NCI-H146 treated with DMSO at 0.1 percent for 48 hours (cell line): Measurements from ENCODE around the gene TWIST2.

Experiments
- DNase-seq: peaks from one replicate; lab custom pipeline; 2025; ENCODE audit not compliant: unreplicated experiment; lab: John Stamatoyannopoulos, UW

Gene TWIST2

DNA sequence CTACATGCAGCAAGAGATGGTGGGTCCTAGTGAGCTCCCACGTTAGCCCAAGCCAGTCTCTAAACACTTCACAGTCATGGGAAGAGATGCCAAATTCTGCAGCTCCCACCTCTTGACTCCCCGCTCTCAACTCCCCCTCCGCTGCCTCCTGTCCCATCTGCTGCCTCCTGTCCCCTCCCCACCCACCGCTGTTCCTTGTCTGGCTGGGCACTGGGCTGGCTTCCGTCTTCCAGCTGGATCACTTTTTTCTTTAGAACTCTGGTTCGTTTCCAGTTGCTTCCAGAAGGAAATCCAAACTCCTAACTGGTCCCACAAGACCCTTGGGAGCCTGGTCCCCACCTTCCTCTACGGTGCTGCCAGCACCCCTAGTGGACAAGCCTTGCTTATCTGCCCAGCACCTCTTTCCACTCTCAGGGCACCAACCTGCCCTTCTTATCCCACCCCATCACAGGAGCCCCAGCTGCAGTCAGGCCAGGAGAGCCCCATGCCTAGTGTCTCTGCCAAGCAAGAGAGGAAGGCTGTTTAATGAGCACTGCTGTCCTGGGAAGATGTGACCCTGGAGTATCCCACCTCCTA, 12.1 kb upstream of the TWIST2 start:
- DNase-seq, result no peak

DNA sequence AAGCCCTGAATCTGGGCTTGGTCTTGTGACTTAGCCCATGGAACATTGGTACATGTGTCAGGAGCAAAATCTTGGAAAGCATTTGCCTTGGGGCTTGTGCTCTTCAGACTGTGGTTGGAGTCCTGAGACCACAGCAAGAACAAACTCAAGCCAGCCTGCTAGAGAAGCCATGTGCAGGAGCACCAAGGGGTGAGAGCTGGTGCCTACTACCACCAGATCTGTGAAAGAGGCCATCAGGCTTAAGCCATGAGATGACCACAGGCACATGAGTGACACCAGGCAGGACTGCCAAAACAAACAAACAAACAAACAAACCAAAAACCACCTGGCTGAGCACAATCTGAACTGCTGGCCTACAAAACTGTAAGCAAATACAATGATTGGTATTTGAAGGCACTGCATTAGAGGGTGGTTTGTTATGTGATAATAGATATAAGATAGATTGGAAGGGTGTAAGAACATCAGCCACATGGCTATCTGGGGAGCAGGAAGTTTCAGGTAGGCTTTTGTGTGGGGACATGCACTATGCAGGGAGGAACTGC, 9.0 kb upstream of the TWIST2 start:
- no peak for DNase-seq

DNA sequence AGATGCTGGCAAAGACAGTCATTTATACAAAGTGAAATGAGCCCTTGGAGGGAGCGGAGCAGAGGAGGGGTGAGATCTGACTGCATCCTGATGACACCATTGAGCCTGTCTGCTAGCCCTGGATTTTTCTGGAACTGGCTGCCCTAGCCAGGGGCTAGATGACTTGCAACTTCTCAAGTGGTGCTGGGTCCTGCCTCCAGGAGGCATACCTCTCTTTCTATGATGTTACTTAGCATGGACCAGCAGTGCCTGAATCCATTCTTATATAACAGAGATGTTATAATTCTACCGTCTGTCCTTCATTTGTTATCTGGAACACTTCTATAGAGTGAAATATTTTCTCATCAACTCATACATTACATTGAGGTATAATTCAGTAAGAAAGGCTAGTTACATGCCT, 8.5 kb upstream of the TWIST2 start:
- no peak for DNase-seq

DNA sequence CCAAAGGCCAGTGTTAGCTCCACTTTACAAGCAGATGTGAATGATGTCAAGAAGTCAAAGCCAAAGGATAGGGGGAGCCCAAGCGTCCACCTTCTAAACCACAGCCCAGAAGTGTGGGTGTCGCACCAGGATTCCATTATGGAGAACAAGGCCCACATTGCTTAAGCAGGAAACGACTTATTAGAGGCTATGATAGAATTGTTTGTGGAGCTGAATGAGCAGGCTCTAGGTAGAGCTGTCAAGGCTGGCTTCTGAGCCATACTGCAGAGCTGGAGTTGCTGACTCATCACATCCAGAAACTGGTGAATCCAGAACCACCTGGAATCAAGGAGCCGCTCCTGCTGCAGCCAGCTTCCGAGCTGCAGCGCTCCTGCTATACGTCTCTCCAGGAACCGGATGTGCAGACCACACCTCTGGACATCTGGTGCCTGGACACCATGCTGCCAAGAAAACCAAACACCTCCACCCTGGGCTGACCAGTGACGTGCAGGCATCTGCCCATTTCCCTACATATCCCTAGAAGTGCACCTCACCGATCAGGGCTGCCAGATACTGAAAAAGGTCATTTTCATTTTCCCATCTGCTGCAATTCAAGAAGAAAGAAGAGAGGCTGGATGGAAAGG, 6.2 kb upstream of the TWIST2 start:
- DNase-seq, result no peak

DNA sequence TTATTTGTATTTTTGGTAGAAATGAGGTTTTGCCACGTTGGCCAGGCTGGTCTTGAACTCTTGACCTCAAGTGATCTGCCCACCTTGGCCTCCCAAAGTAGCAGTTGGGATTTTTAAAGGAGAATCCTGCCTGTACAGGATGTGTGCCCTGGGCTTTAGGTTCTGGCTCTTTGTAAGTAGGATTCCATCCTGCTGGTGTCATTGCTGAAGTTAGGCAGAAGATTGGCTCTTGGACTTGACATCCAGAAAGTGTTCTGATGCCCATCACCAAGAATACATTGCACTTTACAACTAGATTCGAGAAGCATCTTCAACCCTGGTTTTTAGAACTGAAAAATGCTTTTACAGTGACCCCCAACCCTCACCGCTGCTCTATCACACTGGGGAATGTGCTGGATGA, 4.4 kb upstream of the TWIST2 start:
- DNase-seq, result no peak

DNA sequence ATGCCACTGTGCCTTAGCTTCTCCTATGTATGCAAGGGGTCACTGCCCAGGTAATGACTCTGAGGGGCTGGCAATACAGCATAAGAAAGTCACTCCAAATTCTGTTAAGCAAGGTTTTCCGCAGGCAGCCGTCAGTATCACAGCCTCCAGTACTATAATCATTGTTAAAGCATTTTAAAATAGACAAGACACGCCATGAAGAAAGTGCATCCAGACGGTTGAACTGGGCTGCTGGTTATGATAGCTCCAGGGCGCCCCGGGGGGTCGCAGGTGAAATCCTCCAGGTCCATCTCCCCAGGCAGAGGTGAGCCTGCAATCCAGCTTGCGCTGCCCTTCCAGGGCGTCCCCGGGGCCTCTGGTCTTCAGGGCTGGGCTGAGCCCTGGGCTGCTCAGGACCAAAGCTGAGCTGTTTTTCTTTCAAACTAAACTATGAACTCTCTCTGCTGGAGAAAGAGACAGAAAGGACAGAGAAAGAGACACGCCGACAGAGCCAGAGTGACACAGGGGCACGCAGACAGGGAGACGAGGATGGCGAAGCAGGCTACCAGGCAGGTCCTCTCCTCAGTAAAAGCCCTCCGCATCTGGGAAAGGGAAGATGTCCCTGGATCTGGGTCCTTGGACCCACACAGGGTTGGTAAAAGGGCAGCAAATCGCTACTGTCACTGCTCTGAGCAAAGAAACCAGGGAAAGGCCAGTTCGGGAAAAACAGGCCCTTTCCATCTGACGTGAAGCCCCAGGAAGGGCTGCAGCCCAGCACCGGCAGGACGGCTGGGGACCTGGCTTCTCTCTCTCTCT, 2.1 kb upstream of the TWIST2 start:
- DNase-seq, result no peak

DNA sequence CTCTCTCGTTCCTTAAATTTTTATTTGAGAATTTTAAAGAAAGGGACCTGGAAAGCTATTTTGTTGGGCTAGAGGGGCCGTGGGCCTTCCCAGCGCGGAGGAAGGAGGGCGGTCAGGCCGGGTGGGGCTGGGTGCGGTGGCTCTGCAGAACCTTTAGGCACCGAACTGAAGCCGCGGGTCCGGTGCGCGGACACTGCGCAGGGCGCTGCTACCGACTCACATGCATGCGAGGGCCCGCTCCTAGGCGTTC, 1.6 kb upstream of the TWIST2 start:
- no peak for DNase-seq

DNA sequence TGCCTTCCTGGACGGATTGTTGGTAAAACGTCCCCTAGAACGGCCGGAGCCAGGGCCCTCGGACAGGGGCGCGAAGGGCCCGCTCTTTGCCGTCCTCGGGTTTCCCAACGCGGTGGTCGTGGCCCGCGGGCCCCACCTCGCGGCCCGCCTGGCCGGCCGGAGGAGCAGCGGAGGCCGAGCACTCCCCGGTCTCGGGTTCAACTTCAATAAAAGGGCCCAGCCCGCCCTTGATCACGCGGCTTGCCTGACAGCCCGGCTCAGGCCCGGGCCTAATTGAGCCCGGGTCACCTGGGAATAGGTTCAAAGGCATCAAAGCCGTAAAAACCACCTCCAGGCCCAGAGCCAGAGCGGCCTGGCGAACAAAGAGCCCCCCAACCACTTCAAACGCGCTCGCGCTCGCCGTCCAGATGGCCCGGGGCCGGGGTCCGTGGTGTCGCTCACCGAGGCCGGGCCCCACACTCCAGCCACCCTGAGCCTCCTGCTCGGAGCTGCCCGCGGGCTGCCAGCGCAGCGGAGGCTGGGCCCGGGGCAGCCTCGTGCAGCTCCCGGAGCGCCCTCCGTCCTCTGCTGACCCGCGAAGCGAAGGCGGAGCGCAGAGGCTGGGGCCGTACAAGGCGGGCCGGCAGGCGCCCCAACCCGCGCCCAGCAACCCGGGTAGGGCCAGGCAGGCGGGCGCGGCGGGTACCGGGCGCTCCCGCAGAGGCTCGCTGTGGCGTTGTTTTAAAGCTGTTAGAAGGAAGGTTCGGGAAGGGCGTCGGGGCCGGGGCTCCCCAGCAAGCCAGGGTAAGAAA, 1.1 kb upstream of the TWIST2 start:
- DNase-seq, result no peak

DNA sequence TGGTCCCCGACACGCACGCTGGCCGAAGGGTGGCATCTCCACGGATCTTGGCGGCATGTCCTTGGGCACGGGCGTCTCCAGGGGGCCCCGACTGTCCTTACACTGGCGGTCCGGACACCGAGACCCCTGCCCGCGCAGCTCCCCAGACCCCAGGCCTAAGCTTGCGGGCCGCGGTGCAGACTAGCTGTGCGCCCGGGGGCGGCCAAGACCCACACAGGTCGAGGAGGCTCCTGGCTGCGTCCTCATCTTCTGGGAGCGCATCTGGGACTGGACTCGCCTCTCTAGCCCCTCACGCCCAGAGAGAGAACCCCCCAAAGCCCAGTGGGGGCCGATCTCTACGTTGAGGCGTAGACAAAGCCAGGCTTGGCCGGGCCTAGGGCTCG, 475 bp upstream of the TWIST2 start:
- DNase-seq, result no peak

DNA sequence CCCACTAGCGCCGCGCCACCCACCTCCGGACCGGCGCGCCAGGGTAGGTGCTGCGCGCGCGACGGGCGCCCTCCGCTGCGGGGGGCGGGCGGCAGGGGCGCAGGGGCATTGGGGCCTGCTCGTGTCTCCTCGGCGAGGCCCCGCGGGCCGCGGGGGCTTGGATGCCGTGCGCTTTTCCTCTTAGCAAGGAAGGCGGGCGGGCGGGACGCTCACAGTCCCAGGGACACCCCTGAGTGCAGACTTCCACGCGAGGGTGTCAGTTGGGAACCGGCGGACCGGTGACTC, 748 bp downstream of the TWIST2 start:
- DNase-seq, result no peak

DNA sequence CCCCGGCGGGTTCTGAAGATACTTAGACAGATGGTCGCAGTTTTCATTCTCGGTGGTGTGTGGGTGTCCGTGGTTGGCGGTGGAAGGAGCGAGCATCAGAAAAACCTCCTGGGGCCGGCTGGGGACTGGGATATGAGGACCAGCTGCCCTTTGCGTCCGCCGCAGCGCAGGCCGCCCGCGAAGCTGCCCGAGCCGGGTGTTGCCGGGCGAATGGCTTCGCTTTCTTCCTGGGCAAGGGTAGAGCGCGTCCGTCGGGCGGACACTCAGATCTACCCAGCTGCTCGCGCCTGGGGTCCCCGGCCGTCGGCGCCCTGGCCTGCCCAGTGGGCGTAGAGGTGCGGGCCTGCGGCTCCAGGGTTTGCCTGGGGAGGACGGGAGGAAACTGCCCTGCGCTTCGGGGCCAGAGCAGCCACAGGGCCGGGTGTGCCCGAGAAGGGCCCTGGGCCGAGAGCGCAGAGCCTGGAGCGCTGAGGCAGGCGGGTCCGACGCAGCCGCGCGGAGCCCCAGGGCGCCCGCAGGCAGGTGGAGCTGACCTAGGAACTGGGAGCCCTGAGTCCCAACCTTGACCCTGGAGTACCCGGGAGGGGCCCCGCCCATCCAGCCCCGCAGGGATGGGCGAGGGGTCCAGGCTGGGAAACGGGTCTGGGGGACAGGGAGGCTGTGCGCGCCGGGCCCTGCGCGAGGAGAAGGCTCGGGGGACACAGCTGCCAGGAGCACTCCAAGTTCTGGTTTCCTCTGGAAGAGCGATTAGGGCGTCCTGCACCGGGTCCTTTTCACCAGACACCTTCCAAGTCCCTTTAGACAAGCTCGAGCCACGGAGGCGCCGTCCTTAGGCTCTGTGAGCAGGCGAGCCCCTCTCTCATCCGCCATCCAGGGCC, 1.3 kb downstream of the TWIST2 start:
- no peak for DNase-seq

DNA sequence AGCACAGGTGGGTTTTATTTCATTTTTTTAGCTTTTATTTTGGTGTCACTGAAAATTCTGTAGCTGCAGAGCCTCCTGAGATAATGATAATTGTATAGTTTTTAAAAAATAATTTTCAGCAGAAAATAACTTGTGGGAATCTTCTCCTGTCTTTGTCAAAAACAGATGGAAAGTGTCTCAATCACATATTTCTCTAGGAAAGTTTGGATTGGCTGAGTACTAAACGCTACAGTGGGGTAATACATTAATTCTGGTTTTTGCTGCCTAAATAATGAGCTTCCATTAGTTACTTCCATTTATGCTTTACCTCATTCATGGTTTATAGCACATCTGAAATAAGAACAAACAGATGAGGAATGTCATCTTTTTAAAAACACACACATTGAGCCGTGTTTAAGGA, 2.2 kb downstream of the TWIST2 start:
- no peak for DNase-seq

DNA sequence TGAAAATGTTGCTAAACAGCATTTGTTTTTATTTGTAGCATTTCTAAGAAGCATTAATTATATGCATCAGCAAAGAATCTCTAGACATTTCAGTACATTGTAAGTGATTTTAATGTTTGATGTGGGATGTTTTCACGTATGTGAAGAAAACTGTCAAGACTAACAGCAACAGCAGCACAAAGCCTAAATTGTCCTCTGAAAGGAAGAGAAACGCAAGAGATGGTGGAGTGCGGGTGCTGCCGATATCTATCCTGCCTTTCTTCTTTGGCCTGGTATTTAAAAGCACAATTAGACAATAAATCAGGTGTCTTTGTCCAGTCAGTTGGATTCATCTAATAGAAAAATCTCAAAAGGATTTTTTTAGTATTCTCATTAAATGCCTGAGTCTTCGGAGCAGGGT, 3.1 kb downstream of the TWIST2 start:
- no peak for DNase-seq

DNA sequence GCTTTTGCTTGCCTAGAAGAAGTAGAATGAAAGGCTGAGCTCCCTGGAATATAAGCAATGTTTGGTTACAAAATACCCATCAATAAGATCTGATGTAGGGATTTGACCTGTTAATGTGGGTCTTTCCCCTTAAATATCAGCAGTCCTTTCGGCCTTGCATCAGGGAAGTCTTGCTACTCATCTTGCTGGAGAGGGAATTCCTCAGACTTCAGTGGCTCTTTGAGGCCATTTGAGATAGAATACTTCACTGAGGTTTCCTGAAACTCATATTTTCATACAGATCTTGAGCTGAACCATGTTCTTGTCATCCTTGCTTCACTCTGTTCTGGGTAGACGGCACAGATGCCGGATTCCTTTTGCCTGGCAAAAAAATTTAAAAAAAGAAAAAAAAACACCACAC, 3.9 kb downstream of the TWIST2 start:
- DNase-seq, result no peak

DNA sequence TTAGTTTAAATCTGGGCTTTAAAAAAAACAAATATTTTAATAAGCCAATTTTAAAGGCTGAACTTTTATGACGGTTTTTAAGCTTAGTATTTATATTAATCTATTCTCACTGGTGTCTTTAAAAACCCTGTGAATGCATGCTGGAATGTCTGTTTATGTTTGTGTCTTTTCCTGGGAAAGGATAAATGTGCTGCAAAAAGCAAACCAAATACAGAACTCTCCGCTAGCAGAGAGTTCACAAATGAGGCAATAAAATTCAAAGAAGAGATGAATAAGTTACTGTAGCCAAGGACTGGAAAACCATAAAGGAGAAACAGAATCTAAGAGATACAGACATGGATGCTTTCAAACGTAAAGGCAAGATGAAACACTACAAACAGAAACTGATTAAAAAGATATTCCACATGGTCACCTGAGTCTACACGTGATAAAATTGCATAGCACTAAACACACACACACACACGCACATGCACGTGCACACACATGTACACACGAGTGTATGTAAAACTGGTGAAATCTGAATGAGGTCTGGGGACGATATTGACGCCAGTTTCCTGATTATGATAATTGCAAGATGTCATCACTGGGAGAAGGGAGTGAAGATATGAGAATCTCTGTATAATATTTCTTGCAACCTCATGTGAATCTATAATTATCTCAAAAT, 4.5 kb downstream of the TWIST2 start:
- no peak for DNase-seq

DNA sequence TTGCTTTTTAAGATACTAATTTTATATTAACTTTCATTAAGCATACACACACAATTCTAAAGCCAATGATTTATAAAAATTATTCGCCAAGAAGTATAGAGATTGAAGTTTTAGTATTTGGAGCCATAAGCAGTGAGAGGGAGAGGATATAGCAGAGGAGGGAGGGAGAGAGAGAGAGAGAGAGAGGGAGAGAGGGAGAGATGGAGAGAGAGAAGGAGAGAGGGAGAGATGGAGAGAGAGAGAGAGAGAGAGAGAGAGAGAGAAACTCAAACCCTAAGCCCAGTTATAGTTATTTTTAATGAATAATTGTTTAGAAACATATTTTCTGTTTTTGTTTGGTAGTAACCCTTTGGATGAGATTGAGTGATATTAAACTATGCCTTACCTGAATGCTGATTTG, 5.3 kb downstream of the TWIST2 start:
- DNase-seq, result no peak

DNA sequence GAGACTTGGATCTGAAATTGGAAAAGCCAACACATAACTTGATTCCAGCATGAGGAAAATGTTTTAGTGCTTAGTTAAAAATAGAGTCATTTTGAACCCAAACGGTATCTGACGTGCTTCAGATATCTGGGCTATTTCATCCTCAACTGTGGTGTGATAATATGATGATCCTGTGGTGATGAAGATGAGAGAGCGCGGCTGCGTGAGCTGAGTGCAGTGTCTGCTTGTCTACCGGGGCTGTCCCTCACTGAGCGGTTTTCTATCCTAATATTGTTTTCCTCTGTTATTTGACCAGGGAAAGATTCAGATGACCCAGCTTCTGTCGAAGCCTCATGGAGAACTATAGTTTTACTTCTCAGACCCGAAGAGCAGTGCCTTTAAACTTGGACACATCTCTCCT, 5.8 kb downstream of the TWIST2 start:
- no peak for DNase-seq

DNA sequence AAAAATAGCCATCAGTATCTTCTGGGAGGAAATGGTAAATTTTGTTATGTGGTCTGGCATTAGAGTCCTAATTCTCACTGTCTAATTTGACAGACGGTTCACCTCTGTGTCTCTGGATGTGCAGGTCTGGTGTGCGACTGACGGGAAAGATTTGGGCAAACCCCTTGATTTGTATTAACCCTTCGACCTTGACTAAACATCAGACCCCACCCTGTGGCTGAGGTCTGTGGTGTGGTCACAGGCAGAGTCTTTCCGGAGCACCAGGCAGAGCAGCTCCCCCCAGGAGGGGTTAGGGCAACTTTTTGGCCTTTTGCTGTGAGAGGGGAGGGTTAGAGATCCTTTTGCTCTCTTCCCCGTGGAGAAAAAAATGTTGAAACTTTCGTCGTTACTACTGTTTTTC, 6.4 kb downstream of the TWIST2 start:
- no peak for DNase-seq

DNA sequence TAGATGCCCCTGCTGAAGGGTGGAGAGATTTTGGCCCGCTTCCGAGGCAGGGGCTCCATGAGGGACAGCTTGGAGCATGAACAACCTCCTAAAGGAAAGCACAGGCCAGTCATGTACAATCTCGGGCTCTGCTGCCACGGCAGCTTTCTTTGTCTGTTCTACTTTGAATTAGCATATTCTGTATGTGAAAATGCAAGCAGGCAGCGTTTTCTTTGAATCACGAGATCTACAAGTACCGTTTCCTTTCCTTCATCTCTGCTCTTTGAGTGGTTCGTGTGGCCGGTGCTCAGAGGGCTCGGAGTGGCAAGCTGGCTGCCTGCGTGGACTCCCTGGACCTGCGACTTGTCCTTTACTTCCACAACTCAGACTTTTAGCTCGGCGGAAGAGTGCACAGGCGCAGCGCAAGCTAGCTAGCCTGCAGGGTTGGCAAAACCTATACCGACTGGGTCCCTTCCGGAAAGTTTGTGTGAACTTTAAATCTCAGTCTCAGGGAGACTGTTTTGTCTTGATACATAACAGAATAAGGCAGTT, 6.9 kb downstream of the TWIST2 start:
- DNase-seq, result no peak

DNA sequence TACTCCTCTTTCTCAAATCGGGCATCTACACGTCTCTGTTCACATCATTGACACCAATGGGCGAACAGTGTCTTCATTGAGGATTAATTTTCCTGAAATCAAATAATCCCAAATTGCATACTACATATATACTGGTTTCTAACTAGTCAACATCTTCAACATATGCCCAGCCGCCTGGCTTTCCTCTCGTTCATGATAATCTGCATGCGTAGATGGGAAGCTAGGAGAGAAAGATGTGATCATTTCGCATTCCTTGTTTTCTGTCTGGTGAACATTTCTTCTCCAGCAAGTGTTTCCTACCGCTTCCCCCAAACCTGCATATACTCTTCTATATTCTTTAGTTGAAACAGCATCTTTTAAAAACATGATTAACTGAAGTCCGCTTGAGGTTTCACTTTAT, 7.4 kb downstream of the TWIST2 start:
- no peak for DNase-seq
